Motor neuron (in vitro differentiated cells): ENCODE data around the gene IRAK4. TPM values are rescaled to one million over a fixed set of nuclear protein-coding genes. Genes with fewer than 3 reads are reported as not detected.
A peak's percentile ranks its signal among the peaks of the same experiment; 100 is the strongest.

Experiments
- ATAC-seq, 8 experiments: fragments of 200-7000 bp; cut with Tn5 transposase; replicated peaks in 6 of 8; 2 replicates each; pipeline ENCODE4 v1.8.0; 2021; ENCODE audit warnings: mild to moderate bottlenecking in 8 of 8, moderate library complexity in 8 of 8
- H3K27ac ChIP-seq, 2 donors: fragments of 250-450 bp; sonication (Bioruptor Pico); 2 replicates each; pipeline ENCODE4 v1.9.0; 2021; ENCODE audit warnings: antibody characterized with exemption in 2 of 2, mild to moderate bottlenecking in 2 of 2, moderate library complexity in 1 of 2
- H3K4me1 ChIP-seq, 2 donors: fragments of 250-450 bp; sonication (Bioruptor Pico); replicated peaks in 1 of 2; 2 replicates each; pipeline ENCODE4 v1.6.1; 2021; ENCODE audit warnings: antibody characterized with exemption in 2 of 2, mild to moderate bottlenecking in 2 of 2, moderate library complexity in 1 of 2
- H3K4me3 ChIP-seq, 5 donors: fragments of 250-450 bp; sonication (Bioruptor Pico); 2 replicates each; pipeline ENCODE4 v1.9.0; 2021; ENCODE audit warnings: antibody characterized with exemption in 5 of 5, mild to moderate bottlenecking in 5 of 5, moderate library complexity in 4 of 5
- WGBS, 10 experiments: fragments of 450-650 bp; shearing (Covaris generic); methylation state at CpG; one replicate each; pipeline ENCODE4 v1.0.0; 2022; 5-methylcytosine and 5-hydroxymethylcytosine counted together
- in situ Hi-C, 9 experiments: fragments of 400-800 bp; cut with MboI; loops; one replicate each; pipeline ENCODE4 v1.15.0; 2021; ENCODE audit warnings: low sequenced_read_pairs in 9 of 9, low pct_unique_long_range_greater_than_20kb in 2 of 9; ENCODE audit not compliant: unreplicated experiment in 9 of 9
- total RNA-seq, 8 experiments: library from RNA; unstranded; fragments of 300-600 nt; gene quantifications; 2 replicates each; pipeline versions ENCODE4 v1.2.3 to v1.2.4, GENCODE V29; 2022

The IRAK4 gene
- total RNA-seq, 8 experiments from 2014 or later: 4.2 to 18.4 (median 7.8) TPM

- in situ Hi-C loops: loop anchor here in 1 of 9 experiments (25.0 kb wide), 1 partner anchor 92 kb away; no protein-coding TSS in a partner anchor
- Histone ChIP-seq H3K4me3 (no peak overlapping the region), H3K4me1 (no peaks in the 10 kb centered on the region), H3K27ac (no peak overlapping the region)
- peak in 2 of 8 experiments; percentile 43 to 66 for ATAC-seq
- 33 to 100% (median 80%) methylated on average over 1 to 2 of the region's 2 CpGs; no CpG with 5 or more reads in 1 of the 10 experiments for WGBS, 10 experiments
These were observed 37.0 kb downstream of the IRAK4 start for GRCh38 chr12:43795716-43796280.

- H3K4me1 ChIP-seq: no peaks in the 10 kb centered on the region
- peak in 1 of 8 experiments; percentile 33 for ATAC-seq
- WGBS, 10 experiments: 10 to 100% (median 75%) methylated on average over 1 to 4 of the region's 4 CpGs
- in situ Hi-C loops: loop anchor here in 1 of 9 experiments (25.0 kb wide), 1 partner anchor 90 kb away; no protein-coding TSS in a partner anchor
- H3K27ac ChIP-seq: no peak overlapping the region
- H3K4me3 ChIP-seq: no peak overlapping the region
These were observed 38.9 kb downstream of the IRAK4 start for GRCh38 chr12:43797561-43798217.

- Histone ChIP-seq H3K27ac (peak overlapping the region; percentile 89 to 96), H3K4me3 (peak overlapping the region; percentile 71 to 99 (median 92)), H3K4me1 (peaks cover 0 to 13% of the 10 kb centered on the region in 2 donors)
- ATAC-seq: peak in 2 of 8 experiments; percentile 1 to 2
- 0 to 20% (median 7%) methylated on average over 5 to 18 of the region's 20 CpGs for WGBS, 10 experiments
- in situ Hi-C loops: no loop called here
These were observed 46.6 kb downstream of the IRAK4 start for GRCh38 chr12:43805149-43805859.

GRCh38 chr12:43805860-43806736 is 47.3 kb downstream of the IRAK4 start, which contains the start of gene TWF1:
Gene TWF1 (minus strand): TSS chr12:43806317. CDS start chr12:43806245, 72 bp downstream.
- peak within 1 kb of the TSS; percentile 89 to 96 for H3K27ac ChIP-seq
- in situ Hi-C loops: no loop called here
- ATAC-seq: peak; percentile 93 to 98 (median 97)
- peaks cover 0 to 13% of the 10 kb centered on the region in 2 donors for H3K4me1 ChIP-seq
- peak within 1 kb of the TSS; percentile 71 to 99 (median 92) for H3K4me3 ChIP-seq
- 0 to 2% (median 0%) methylated on average over 3 to 12 of the region's 89 CpGs for WGBS, 10 experiments

GRCh38 chr12:43806737-43807072 is 48.0 kb downstream of the IRAK4 start:
- ATAC-seq: peak in 1 of 8 experiments; percentile 3
- WGBS, 10 experiments: 0 to 17% (median 0%) methylated on average over 1 to 3 of the region's 3 CpGs; no CpG with 5 or more reads in 1 of the 10 experiments
- Histone ChIP-seq H3K27ac (peak overlapping the region; percentile 89 to 96), H3K4me1 (peaks cover 0 to 13% of the 10 kb centered on the region in 2 donors), H3K4me3 (peak overlapping the region; percentile 71 to 99 (median 92))
- in situ Hi-C loops: no loop called here

GRCh38 chr12:43807386-43807785 is 48.6 kb downstream of the IRAK4 start:
- H3K4me3 ChIP-seq: no peak overlapping the region
- no peak for ATAC-seq
- 60 to 100% (median 83%) methylated on average over 1 to 3 of the region's 3 CpGs; no CpG with 5 or more reads in 2 of the 10 experiments for WGBS, 10 experiments
- H3K4me1 ChIP-seq: peaks cover 0 to 13% of the 10 kb centered on the region in 2 donors
- no peak overlapping the region for H3K27ac ChIP-seq
- in situ Hi-C loops: no loop called here

- Histone ChIP-seq H3K4me3 (no peak overlapping the region), H3K4me1 (peaks cover 0 to 3% of the 10 kb centered on the region in 2 donors), H3K27ac (no peak overlapping the region)
- WGBS, 10 experiments: 44 to 92% (median 78%) methylated on average over 2 of the region's 2 CpGs; no CpG with 5 or more reads in 4 of the 10 experiments
- in situ Hi-C loops: no loop called here
- ATAC-seq: no peak
These were observed 53.3 kb downstream of the IRAK4 start for GRCh38 chr12:43812057-43812456.

- WGBS, 10 experiments: 77 to 100% (median 80%) methylated on average over 1 to 3 of the region's 4 CpGs; no CpG with 5 or more reads in 3 of the 10 experiments
- no peak overlapping the region for H3K27ac ChIP-seq
- H3K4me1 ChIP-seq: no peaks in the 10 kb centered on the region
- no peak overlapping the region for H3K4me3 ChIP-seq
- no peak for ATAC-seq
- in situ Hi-C loops: no loop called here
These were observed 54.2 kb downstream of the IRAK4 start for GRCh38 chr12:43812926-43813325.

GRCh38 chr12:43815416-43815815 is 56.7 kb downstream of the IRAK4 start:
- ATAC-seq: no peak
- no peak overlapping the region for H3K4me3 ChIP-seq
- H3K4me1 ChIP-seq: no peaks in the 10 kb centered on the region
- WGBS, 10 experiments: 24 to 100% (median 79%) methylated on average over 1 to 3 of the region's 3 CpGs; no CpG with 5 or more reads in 2 of the 10 experiments
- H3K27ac ChIP-seq: no peak overlapping the region
- in situ Hi-C loops: no loop called here

- in situ Hi-C loops: no loop called here
- Histone ChIP-seq H3K4me1 (no peaks in the 10 kb centered on the region), H3K4me3 (no peak overlapping the region), H3K27ac (no peak overlapping the region)
- 33 to 100% (median 83%) methylated on average over 1 to 3 of the region's 3 CpGs; no CpG with 5 or more reads in 1 of the 10 experiments for WGBS, 10 experiments
- ATAC-seq: no peak
These were observed 57.4 kb downstream of the IRAK4 start for GRCh38 chr12:43816168-43816567.

GRCh38 chr12:43824207-43824775 is 65.5 kb downstream of the IRAK4 start:
- ATAC-seq: no peak
- Histone ChIP-seq H3K27ac (no peak overlapping the region), H3K4me3 (no peak overlapping the region), H3K4me1 (no peaks in the 10 kb centered on the region)
- in situ Hi-C loops: no loop called here
- 0 to 89% (median 75%) methylated on average over 1 to 8 of the region's 8 CpGs; no CpG with 5 or more reads in 4 of the 10 experiments for WGBS, 10 experiments

- no peaks in the 10 kb centered on the region for H3K4me1 ChIP-seq
- H3K27ac ChIP-seq: no peak overlapping the region
- no peak overlapping the region for H3K4me3 ChIP-seq
- 67 to 100% (median 87%) methylated on average over 1 to 3 of the region's 3 CpGs; no CpG with 5 or more reads in 2 of the 10 experiments for WGBS, 10 experiments
- in situ Hi-C loops: no loop called here
- ATAC-seq: peak in 1 of 8 experiments; percentile 28
These were observed 67.9 kb downstream of the IRAK4 start for GRCh38 chr12:43826681-43827080.
